Epidermal melanocyte (primary cell): Measurements from ENCODE around the gene LARP4B.

Source experiments
- DNase-seq: peaks from one replicate; pipeline ENCODE4 v3.0.0; 2011; ENCODE audit warnings: low spot score; ENCODE audit not compliant: insufficient read length

Gene LARP4B

DNA sequence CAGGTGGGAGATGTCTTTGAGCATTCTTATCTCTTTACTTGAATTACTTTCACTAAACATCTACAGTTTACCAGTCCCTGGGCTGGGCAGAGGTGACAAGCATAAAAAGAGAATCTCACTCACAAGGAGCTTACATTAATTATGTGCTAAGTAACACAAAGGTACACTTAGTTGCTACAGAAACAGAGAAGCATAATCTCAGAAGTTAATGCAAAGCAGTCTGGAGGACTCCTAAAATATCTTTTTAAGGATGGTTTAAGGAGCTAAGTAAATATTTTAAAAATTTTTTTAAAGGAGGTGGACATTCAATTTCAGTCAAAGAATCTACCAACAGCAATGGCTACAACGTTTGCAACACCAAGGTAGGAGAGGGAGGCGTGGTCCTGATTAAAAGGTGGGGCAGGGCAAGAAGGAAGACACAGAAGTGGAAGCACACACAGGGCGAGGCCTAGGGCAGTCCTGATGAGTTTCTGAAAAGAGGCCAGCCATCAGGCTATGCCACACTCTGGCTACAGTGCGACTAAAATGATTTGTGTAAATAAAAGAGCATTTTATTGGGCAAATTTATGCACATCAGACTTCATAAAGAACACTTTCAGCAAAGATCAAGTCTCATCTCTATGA is 5.3 kb downstream of the LARP4B start:
- DNase-seq, result no peak

DNA sequence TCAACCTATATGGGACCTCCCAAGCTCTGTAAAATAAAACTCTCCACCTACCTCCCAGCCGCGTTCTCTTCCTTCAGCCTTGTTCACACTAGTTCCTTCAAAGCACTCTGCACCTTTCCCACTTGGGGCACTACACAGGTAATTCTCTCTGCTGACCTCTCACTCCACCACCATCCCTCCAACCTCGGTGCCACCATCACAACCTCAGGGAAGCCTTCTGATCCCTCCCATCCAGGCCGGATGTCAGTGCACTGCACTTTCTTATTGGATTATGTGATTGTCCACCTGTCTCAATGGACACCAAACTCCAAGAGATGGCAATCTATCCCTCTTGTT is 7.0 kb downstream of the LARP4B start:
- DNase-seq, result no peak

DNA sequence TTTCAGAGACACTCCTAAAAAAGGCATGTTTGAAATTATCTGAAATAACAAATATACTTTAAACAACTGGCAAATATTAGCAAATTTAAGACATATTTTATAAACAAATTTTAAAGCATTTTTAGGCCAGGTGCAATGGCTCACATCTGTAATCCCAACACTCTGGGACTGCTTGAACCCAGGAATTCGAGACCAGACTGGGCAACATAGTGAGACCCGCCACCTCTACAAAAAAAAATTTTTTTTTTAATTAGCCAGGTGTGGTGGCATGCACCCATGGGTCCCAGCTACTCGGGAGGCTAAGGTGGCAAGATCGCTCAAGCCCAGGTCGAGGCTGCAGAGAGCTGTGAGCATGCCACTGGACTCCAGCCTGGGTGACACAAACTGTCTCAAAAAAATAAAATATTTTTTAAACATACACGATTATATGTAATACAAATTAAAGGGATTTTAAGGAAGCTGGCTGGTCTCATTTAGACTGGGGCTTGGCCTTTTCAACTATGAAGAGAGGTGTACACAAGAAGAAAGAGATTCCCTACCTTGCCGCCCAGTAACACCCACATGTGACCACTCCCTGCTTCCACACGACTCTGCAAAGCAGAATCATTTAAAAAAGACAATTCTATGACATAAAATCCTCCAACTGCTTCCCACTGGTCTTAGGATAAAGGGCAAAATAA is 7.5 kb downstream of the LARP4B start:
- DNase-seq, result no peak

DNA sequence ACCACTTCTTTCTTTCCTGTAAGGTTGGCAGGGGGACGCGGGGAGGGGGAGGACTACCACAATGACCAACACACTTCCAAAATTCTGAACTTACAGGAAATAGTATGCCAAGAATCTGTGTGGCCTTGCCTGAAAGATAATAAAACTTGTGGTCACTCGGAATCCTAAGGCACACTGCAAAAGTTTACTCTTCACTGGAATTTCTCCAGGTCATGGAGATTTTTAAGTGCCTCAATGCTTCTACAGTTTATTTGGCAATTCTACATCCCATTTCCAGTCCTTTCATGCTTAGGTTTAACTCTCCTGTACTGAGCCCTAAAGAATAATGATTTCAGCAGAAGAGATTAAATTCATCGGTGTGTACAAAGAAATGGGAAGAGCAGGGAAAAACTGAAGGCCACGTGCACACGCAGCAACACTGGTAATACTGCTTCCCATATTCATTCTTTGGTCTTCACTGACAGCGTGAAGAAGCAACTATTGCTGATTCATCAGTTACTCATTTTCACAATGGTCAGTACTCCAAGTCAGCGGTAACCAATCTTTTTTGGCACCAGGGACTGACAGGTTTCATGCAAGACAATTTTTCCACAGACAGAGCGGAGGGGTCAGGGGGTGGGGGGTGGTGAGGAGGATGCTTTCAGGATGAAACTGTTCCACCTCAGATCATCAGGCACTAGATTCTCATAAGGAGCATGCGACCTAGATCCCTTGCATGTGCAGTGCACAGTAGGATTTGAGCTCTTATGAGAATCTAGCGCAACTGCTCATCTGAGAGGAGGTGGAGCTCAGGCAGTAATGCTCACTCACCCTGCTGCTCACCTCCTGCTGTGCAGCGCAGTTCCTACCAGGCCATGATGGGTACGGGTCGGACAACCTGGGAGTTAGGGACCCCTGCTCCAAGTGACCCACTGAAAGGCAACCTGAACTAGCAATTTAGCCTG is 9.8 kb downstream of the LARP4B start:
- DNase-seq, result no peak

DNA sequence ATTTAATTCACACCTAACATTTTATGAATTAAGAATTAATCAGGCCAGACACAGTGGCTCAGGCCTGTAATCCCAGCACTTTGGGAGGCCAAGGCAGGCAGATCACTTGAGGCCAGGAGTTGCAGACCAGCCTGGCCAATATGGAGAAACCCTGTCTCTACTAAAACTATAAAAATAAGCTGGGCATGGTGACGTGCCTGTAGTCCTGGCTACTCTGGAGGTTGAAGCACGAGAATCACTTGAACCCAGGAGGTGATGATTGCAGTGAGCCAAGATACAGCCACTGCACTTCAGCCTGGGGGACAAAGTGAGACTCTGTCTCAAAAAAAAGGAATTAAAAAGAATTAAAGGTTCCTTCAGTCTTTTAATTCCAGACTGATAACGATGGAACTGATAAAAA is 11.1 kb downstream of the LARP4B start:
- DNase-seq, result no peak

DNA sequence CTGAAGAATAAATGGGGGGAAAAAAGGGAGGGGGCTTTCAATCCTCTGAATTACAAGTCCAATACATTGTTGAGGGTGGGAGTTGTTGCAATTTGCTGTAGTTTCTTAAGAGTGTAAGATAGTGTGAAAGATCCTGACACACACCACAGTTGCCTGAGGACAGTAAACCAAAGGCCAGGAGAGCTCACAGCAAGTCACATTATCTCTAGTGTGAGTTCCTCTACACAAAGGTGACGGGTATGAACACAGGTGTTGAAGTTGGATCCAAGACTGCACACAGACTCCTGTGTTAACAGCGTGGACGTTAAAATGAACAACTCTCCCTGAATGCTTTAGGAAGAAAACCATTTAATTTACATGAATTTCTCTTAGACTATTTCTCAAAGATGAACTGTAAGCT is 12.0 kb downstream of the LARP4B start:
- DNase-seq, result no peak

DNA sequence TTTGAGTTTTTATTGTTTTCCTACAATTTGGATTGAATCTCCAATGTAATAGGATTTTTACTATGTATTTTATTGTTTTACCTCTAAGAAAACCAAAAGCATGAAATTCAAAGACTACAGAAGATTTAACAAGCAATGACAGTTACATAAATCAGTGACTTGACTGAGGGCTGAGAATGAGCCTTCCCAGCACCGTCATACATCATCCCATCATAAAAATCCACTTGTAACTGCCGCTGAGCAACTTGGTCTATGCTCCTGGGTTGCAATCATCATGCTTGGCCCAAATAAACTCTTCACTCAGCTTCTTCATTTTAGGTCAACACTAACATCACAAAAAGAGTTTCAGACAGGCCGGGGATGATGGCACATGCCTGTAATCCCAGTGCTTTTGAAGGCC is 13.5 kb downstream of the LARP4B start:
- no peak for DNase-seq

DNA sequence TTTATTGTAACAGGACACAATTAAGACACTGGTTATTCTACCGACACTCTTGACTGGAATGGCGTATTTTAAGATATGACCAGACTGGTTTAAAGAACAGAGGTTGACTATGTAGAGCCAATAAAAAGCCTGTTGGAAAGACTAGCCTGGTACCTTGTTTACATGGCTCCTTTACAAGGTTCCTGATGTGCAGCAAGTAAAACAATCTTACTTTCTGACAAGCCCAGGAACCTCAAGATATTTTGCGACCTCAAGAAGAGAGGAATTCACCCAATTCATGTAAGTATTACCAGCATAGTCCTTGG is 14.1 kb downstream of the LARP4B start:
- DNase-seq, result no peak

DNA sequence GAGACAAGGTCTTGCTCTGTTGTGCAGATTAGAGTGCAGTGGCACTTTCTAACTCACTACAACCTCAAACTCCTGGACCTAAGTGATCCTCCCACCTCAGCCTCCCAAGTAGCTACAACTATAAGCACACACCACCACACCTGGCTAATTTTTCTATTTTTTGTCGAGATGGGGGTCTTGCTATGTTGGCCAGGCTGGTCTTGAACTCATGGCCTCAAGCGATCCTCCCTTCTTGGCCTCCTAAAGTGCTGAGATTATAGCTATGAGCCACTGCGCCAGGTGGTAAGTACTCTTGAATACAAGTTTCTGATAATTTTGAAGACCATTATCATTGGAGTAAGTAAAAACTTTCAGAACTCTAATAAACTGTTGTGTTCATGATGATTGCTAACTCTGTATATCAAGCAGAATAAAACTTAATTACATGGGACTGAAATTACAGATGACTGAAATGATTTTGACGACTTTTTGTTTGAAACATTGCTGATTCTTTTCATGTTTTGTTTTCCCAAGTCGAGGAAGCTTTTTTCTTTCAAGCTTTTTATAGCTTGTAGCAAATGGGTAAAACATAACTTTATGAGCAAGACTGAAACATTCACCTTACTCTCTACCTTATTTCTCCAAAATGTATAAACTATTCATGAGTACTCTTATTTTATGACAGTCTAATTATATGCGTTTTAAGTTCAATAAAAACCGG is 14.6 kb downstream of the LARP4B start:
- no peak for DNase-seq

DNA sequence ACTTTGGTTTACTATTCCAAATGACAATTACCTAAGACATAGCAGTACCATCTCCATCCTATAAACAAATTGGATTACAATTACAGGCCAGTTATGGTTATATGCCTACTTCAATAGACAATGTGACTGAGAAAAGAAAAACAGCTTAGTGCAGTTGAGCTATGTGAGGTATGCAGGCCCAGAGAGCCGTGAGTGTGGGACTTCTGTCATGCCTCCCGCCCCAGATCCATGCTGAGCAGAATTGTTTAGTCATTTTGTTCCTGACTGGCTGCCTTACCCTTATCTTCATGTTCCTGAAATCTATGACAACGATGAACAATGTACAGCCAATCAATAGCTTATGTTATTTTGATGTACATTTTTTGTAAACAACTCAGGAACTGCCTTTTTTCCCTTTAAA is 21.7 kb downstream of the LARP4B start:
- DNase-seq, result no peak

DNA sequence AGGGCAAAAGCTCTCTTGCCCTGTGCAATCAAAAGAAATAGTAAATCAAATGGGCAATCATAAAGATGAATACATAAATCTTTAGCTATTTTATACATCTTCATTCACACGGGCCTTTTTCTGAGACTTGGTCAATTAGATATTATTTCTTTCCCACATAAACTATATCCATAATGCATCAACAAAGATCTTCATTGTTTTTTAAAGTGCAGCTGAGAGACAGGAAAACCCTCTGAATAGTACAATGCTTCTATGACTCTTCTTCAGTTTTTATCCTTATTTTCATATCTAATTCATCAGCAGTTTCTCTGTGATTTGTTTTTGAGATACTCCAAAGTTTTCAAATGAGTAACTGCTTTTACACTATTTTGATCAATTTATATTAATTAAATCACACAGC is 25.5 kb downstream of the LARP4B start:
- peak; percentile 58 for DNase-seq

DNA sequence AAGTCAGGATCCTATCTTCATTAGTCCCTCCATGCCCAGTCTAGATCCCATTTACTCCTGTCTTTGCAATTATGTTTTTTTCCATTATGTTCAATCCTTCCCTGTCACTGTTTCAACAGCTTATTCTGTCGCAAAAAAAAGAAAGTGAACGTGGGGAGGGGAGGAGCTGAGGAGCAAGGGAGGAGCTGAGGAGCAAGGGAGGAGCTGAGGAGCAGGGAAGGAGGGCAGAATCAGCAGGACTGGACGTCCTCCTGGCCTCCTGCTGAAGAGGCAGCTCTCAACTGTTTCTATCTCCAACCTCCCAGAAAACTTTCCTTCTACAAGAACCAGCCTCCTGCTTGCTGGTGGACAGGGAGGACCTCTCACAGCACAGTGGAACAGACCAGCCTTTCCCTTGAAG is 26.0 kb downstream of the LARP4B start:
- no peak for DNase-seq

DNA sequence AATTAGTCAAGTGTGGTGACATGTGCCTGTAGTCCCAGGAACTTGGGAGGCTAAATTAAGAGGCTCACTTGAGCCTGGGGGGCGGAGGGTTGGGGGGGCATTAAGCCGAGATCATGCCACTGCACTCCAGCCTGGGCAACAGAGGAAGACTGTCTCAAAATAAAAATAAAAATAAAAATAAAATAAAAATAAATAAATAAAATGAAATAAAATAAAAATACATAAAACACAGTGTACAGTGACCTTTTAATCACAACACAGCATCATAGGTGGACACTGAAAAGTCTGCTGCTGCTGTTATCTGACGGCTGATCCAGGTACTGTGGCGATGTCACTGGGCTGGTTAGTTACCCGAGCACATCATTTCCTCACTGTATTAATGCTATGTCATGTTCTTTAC is 27.1 kb downstream of the LARP4B start:
- DNase-seq, result no peak

DNA sequence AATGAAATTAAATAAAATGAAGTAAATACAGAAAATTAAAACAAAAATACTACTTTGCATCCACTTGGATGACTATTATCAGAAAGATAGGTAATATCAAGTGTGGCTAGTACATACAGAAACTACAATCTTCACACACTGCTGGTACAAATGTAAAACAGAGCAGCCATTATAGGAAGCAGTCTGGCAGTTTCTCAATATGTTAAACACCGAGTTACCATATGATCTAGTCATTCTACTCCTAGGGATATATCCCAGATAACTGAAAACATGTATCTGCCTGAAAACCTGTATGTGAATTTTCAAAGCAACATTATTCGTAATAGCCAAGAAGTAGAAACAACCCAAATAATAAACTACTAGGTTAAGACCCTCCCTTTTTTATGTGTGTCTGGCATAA is 33.4 kb downstream of the LARP4B start:
- no peak for DNase-seq

DNA sequence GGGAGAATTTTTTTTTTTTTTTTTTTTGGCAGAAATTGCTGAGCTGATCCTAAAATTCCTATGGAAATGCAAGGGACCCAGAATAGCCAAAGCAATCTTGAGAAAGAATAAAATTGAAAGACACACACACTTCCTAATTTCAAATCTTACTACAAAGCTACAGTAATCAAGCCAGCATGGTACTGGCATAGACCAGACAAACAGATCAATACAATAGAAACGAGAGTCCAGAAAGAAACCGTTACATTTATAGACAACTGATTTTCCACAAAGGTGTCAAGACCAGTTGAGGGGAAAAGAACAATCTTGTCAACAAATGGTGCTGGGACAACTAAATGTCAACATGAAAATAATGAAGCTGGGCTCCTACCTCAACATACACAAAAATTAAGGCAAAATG is 34.5 kb downstream of the LARP4B start:
- no peak for DNase-seq

DNA sequence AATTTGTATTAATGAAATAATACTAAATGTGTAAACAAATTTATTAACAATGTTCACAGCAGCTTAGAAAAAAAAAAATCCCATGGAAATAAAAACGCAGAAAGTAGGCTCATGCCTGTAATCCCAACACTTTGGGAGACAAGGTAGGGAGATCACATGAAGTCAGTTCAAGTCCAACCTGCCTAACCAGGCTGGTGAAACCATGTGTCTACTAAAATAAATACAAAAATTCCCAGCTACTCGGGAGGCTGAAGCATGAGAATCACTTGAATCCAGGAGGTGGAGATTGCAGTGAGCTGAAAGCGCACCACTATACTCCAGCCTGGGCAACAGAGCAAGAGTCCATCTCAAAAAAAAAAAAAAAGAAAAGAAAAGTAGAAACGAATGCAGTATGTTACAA is 36.2 kb downstream of the LARP4B start:
- no peak for DNase-seq

DNA sequence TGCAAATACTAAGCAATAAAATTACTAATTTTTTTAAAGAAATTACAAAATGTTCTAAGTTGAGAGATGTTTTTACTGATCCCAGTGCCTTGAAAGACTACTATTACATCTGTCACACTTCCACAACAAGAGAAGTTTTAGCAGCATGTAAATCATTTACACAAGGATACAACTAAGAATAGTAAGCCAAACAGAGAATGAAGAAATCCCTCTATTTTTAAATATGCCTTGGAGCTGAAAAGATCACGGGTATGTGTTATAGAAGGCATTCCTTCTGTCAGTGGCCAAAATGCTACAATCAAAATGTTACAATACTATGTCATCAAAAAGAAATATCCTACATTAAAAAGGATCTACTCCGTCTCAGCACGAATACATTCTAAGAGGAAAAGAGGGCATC is 52.6 kb downstream of the LARP4B start:
- DNase-seq, result peak; percentile 51

DNA sequence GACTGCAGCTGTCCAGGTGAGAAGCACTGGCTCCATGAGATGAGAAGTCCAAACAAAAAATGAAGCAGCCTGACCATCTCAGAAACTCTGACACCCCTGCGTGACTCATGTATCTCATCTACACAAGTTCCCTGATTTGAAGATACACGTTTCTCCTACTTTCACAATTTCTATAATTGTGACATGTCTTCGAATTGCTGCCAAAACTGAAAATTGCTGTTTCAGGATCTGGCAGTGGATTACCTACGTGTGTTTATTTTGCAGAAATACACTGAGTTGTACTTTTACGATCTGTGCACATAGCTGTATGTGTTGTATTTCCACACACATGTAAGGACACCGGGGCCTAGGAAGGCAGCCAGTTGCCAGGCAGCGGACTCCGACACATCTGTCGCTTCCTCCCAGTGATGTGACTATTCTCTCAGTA is 53.2 kb downstream of the LARP4B start:
- no peak for DNase-seq

DNA sequence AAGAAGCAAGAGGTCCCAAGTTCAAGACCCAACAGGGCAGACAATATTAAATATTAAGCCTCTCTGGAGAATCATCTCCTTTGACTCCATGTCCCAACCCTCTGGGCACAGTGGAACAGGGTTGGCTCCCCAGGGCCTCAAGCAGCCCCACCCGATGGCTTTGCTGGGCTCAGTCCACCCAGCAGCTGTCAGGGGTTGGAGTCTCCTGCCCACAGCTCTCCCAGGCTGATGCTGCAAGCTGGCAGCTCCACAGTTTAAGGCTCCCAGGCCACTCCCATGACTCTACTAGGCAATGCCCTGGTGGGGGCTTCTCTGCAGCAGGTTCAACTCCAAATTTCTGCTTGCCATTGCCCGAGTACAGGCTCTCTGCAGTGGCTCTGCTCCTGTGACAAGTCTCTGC is 55.1 kb downstream of the LARP4B start:
- no peak for DNase-seq

DNA sequence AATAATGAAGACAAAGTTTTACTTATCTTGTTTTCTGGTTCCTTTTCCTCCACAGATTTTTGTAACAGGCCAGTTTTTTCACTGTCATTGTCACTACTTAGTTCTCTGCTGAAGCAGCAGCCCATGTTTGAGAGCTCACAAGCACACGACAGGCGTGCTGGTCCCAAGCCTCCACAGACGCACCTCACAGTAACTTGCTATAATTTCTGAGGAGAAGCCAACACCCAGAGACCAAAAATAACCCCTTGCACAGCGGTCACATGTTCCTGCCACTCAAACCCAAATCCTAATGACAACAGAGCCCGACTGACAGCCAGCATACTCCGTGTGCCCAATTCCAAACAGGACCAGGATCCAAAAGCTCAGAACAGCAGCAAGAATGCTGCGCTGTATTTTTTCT is 58.5 kb downstream of the LARP4B start:
- no peak for DNase-seq

DNA sequence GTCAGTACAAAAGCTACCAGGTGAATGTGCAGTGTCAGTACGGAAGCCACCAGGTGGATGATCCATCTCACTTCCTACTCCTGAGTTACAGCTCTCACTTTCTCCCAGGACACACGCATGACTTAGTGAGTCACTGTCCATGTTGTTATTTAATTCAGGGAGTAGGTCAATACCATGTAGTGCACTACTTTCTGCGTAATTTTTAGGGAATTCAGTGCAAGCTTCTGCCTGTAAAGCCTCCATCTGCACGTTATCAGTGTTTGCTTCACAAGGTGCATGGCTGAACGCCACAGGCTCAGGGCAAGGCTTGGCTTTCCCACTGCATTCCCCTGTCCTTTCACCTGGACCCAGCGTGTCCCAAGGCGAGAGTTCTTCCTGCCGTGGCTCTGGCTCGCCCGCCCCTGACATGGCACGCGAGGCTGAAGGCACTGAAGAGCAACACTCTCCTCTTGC is 59.5 kb downstream of the LARP4B start:
- DNase-seq, result no peak

DNA sequence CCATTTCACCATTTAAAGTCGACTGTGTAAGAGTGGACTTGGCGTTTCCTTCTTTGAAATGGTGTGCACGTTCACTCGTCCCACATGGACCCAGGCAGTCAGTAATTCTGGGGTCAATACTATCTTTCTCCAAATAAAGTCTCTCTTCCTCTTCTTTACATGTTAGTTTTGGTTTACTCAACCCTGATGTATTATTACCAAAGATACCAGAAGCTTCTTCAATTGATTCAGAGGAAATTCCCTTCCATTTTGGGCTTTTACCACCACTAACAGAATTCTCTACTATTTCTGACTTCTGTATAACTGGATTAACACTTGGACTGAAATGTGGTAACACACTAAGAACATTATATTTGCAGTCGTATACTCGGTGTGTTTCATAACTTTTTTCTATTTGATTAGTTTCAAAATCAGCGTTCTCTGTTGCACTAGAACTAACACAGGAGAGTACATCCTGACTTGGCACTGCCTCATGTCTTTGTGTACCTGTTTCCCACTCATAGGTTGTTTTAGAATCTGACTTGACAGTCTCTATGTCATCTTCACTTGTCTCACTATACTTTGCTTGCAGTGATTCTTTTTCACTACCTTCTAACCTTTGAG is 60.8 kb downstream of the LARP4B start:
- no peak for DNase-seq
